Putamen (tissue), 1 donor: ENCODE measurements around the gene IFNG.
"Not testable (repeated sequence)": the region's sequence is repeated elsewhere in the genome, so short reads cannot be mapped to it uniquely, and the experiment has no call there.

Experiments
- DNase-seq: peaks from one replicate; pipeline ENCODE4 v3.0.0-alpha.2; 2016; ENCODE audit warnings: low spot score

Gene IFNG

DNA sequence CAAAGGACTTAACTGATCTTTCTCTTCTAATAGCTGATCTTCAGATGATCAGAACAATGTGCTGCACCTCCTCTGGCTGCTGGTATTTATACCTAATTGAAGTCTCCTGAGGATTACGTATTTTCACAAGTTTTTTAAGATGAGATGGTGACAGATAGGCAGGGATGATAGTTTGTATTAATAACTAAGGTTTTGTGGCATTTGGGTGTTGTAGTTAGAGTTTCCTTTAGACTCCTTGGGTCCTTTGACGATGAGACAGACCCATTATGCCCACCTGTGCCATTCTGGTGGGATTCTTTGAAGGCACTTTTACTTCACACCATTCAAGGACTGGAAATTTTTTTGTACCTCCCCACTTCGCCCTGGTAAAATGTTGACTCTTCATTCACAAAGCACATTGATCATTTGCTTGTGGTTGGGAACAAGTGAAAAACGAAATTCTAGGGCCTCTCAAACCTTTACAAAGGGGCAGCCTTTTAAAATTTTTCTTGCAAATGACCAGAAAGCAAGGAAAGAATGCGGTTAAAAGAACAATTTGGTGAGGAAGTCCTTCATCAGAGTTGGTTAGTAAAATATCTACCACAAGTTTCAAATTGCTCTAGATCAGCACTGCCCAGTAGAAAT is at the start of gene IFNG:
TSS of gene IFNG (minus strand) at position 60 of the 624 bp plus-strand sequence. CDS start 125 bp downstream, outside the sequence.
- DNase-seq = no peak

DNA sequence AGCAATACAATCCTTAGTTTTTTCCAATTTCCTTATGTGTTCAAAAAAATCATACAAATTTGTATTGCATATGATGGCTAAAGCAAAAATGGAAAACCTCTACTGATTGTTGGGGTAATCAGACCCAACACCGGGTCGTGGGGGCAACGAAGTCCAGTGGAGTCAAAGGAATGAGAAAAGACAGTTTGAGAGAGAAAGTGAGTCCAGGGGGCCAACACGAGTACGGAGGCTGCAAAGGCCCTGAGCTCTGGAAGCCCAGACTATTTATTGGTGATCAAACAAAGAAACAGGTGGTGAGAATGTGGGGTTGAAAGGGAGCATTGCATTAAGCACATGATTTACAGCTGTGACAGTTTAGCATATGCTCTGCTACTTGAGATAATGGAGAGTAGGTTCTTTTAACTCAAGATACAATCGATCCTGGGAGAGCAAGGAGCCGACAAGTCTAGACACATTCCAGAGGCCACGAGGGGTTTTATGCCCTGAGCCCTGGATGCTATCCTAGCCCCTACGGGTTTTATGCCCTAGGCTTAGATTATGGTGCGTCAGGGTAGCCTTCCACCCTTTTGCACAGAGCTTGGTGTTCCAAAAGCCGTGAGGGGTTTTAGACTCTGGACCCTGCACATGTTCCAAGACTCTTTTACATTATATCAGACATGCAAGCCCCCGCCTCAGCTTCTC is 49.6 kb upstream of the IFNG start:
- not testable (repeated sequence) for DNase-seq

DNA sequence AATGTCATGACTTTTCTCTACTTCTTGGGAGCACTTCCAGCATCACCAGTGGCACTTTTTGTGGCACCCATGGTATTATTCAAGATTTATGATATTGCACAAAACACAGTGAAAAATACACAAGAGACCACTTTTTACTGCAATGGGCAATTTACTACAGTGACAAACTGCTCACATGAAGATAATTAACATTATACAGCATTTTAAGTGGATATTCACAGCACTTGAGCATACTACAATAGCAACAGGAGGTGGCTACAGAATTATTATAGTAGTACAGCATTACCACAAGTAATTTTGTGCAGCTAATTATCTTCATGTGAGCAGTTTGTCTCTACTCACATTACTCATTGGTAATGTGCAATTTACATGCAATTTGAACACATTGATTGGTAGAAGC is 47.7 kb upstream of the IFNG start:
- DNase-seq = no peak

DNA sequence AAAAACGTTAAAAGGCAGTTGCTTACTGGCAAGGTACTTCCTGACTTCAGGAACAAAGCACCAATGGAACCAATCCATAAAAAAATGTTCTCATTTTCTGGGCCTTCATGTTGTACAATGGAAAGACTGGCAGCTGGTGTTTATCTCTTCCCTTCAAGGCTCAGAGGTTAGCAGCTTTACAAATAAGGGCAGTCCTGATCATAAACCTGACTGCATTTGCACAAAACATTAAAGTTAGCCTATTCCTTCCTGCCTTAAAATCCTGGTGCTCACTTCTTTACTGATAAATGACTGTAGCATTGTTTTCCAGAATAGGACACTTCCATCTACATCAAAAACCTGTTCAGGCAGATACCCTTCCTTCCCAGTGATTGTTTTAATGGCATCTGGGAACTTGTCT is 46.9 kb upstream of the IFNG start:
- no peak for DNase-seq

DNA sequence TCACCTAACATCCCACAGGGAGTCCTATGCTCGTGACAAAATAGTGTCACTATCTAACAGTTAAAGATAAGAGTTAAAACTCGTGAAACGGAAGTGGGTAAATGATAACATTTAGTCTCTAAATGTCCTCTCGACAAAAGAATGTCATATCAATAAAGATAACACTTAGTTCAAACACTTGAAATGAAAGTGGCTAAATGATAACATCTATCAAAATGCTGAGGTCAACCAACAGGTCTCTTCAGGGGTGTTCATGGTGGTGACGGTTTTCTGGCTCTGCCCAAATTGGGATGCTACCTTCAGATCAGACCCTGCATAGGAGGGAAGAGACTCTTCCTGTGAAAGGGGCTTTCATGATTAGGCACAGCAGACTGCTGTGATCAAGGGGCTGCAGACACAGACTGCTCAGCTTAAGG is 43.9 kb upstream of the IFNG start:
- DNase-seq = no peak

DNA sequence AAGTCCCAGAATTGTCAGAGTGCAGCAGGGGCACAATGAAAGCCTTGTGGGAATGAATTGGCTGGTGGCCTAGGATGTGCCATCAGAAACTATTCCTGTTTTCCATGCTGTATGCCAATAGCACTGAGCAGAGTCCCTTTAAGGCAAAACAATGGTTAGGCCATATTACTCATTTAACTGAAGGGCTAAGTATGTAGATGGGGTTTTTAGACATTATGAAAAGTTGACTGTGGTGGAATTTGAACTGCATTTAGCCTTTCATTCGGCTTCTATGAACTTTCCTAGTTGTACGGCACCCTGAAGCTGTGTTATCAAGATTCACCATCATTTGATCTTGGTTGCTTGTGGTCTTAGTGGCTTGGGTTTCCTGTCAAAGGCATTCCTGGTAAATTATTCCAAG is 41.3 kb upstream of the IFNG start:
- no peak for DNase-seq

DNA sequence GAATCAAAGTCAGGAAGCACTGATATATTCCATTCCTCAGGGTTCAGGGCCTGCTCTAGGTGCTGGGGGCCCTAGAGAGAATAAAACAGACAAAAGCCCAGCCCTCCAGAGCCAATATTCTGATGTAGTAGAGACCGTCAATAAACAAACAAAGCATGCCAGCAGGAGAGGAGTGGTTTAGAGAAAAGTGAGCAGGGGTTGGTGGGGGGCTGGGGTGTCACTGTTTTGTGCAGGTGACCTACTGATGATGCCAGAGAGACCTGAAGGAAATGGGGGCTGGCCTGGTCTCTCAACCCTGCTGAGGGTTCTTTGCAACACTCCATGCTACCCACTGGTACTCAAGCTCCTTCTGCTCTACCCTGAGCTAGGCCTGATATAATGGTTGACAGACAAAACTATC is 39.6 kb upstream of the IFNG start:
- no peak for DNase-seq

DNA sequence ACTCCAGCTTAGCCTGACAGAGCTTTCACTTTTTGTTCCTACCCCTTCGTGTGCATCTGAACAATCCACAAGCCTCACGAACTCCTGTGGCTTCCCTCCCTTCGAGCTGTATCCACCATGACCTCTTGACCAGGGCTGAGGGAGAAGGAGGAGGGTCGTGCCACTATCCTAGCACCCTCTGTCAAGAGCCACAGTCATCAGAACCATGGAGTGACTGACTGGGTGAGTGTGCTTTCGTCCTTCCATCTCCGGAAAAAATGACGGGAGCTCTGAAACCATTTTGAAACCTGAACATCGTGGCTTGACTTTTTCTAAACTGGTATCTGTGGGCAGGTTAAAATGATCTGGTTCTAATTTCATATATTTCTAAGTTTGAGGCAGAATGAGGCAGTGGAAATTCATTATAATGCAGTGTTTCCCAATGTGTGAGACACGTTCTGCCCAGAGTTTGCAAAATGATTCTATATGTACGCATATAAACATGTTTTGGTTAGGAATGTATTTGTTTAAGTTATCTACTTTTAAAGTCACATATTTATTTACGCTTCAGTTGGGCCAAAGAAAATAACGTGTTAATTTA is 39.1 kb upstream of the IFNG start:
- no peak for DNase-seq

DNA sequence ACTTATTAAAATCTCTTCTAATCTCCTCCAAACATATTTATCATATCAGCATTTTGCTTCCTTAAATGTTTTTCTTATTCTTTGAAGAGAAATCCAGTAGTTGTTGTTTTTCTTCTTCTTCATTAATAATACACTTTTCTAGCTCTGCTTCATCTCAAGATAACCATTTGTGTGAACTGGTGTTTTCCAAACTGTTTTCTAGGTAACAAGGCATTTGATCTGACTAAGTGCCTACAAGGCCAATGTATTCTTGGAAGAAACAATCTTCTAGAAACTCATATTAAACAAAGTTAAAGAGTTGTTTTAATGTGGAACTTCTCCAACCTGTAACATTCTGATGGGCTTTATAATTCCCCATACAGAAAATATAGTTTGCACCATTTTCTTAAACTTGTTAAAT is 30.8 kb upstream of the IFNG start:
- no peak for DNase-seq

DNA sequence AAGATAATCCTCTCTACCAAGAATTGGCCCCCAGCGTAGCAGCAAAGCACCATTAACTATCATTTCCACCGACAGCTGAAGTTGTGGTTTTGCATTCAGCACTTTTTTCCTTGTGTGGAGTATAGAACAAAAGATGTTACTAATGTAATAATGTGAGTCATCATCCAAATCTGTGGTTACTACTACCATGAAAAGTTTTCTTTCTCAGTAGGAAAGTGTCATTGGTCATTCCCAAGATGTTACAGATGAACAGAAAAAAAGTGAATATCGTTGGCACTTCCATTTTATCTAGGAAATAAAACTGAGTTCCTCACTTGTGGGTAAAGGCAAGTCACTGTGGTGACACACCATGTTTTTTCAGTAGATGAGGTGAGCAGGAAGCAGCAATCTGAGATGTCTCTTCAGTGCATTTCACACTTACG is 30.3 kb upstream of the IFNG start:
- no peak for DNase-seq

DNA sequence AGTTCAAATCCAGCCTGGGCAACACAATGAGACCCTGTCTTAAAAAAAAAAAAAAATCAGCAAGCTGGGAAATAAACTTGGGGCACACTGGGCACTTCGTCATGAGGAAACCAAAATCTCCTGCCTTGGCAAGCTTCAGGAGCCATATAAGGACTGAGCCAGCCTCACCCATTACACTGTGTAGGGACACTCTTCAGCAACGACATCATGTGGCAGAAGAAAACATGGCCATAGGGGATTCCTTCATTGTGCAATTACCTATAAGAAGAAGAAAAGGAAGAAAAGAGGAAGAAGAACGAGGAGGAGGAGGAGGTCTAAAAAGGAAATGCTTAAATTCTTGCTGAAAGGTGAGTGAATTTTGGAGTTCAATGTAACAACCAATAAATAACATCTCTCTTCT is 26.1 kb upstream of the IFNG start:
- no peak for DNase-seq

DNA sequence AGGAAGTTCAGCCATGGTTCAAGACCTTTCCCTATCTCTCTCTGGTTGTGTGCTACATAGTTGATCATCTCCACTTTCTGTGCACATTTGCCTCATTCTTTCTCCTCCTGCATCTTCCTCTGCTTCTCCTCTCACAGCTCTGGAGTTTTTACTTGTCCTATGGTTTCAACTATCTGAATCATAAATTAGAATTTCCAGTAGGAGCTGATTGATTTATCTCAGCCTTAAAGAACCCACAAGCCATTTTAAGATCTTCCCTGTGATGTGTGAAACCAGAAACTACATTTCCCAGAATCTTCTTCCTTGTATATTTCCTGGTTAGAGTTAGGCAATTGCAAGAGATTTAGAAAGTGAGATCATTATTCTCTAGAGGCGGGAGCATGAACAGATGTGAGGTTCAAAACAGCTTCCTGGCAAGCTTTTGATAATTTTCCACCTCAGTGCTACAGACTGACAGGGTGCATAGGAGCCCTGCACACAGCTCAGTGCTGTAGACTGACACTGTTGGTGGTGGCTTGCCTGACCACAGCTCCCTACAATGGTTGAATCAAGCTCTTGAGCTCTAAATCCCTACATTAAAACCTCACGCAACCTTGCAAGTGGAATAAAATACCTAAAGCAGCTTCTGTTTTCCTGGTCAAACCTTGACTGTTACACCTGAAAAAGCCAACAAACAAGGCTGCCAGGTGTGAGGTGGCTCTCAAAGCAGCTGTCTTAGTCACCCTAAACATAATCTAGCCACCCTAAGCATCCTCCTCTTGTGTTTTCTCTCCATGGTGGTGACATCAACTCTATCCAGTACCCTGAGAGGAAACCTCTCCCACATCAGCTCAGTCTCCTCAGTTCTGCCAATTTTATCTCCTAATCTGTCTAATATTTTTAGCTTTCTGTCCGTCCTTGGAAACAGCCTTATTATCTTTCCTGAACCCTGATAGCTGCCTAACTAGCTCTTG is 21.5 kb upstream of the IFNG start:
- DNase-seq = no peak

DNA sequence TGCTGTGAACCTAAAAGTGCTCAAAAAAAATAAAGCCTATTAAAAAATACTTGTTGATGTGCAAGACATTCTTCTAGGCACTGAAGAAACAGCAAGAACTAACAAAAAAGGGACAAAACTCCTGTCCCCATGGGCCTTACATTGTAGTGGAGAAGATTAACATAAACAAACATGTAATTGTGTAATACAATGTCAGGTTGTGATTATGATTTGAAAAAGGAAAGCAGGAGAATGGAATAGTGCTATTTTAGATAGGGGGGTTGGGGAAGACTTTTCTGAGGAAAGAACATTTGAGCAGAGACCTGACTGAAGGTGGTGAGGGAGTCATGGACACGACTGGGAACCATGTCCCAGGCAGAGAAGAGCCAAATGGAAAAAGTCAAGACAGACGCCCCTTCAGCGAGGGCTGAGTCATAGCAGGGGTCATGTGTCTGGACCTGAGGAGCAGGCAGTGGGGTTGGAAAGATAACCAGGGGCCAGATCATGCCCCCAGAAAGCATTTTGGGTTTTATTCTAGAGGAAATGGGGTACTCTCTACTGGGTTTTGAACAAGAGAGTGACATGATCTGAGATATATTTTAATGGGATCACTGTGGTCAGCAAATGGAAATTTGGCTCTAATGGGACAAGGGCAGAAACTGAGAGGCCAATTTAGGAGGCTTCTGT is 19.4 kb upstream of the IFNG start:
- DNase-seq = no peak

DNA sequence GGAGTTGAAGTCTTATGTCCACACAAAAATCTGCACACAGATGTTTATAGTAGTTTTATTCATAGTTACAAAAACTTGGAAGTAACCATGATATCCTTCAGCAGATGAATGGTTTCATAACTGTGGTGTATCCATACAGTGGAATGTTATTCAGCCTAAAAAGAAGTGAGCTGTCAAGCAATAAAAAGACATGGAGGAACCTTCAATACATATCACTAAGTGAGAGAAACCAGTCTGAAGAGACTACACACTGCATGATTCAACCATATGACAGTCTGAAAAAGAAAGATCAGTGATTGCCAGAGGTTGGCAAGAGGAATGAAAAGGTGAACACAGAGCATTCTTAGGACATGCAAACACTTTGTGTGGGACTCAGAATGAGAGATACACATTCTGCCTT is 18.6 kb upstream of the IFNG start:
- DNase-seq = no peak

DNA sequence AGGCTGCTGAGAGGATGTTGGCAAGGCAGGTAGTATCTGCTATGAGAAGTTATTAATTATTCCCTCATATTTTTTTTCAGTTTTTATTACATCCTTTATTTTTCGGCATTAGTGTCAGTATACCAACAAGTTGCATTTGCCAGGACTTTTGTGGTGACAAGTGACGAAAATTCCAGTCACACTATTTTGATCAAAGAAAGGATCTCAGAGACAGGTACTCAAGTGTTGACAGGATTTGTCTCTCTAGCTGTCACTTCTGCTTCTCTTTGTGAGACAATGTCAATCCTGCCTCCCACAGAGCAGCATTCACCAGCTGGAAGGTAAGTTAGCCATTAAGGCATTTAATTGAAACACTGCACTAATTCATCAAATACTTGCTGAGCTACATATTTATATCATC is 18.0 kb upstream of the IFNG start:
- no peak for DNase-seq

DNA sequence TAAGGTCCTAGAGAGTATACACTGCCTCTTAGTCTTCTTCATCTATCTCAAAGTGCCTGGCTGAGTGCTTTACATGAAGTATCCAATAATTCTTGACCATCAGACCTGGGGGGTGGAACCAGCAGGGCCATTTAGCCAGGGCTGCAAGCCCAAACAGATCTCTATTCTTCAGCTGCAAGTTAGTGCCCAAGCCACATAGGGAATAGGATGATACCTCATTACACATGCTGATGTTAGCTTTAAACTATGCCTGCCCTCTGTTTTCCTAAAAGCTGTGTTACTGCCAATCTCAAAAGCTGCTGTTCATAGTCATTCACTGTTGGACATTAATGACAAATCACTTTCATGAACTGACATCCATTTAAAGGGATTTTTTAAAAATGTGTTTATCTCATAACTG is 16.7 kb upstream of the IFNG start:
- DNase-seq = no peak

DNA sequence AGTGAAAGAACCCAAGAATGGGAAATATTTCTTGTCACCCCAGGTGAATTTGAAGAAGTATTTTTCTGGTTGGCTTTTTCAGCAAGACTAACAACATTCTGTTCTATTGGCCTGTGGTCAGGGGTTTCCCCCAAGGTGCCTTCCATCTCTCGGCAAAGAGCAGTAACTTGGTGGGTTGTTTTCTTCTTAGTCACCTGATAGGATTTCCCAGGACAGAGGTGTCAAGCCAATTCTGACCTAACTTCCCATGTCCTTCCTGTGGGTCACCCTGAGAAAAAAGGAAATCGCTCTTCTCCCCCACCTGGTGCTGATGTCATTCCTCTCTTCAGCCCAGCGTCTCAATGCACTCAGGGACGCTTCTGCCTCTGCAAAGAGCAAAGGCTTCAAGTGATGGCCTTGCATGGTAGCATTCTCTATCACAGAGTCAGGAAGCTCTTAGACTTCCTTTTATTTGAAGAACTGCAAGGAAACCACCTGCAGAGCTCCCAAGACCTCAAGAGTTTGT is 16.1 kb upstream of the IFNG start:
- DNase-seq = no peak

DNA sequence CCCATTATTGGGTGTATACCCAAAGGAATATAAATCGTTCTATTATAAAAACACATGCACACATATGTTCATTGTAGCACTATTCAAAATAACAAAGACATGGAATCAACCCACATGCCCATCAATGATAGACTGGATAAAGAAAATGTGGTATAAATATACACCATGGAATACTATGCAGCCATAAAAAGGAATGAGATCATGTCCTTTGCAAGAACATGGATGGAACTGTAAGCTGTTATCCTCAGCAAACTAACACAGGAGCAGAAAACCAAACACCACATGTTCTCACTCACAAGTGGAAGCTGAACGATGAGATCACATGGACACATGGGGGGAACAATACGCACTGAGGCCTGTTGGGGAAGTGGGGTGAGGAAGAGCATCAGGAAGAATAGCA is 15.2 kb upstream of the IFNG start:
- not testable (repeated sequence) for DNase-seq

DNA sequence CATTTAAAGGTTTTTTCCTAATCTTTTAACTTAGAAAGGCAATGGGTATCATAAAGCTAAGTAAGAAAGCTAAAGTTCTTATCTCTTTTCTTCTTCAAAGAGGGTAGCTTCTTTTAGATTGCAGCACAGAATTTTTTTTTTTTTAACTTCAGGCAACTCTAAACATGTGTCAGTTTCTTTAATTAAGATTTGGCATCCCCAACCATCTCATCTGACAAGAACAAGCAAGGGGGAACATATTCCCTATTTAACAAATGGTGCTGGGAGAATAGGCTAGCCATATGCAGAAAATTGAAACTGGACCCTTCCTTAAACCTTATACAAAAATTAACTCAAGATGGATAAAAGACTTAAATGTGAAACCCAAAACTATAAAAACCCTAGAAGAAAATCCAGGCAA is 14.3 kb upstream of the IFNG start:
- DNase-seq = no peak

DNA sequence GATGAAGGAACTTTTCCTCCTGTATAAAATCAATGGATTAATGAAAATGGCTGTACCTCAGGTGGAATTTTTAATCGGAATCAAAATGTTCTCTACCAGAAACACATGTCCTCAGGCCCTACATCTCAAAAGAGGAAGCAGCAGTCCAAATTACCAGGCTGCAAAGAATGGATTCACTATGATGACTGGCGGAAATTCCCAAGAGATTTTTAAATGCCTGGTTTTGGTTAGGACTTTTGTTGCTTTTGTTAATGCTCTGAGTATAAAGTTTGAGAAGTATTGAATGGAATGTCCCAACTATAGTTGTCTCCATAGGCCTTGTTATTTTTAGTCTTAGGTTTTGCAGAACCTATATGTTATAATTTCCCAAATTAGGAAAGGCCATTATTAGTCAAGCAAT is 11.2 kb upstream of the IFNG start:
- no peak for DNase-seq

DNA sequence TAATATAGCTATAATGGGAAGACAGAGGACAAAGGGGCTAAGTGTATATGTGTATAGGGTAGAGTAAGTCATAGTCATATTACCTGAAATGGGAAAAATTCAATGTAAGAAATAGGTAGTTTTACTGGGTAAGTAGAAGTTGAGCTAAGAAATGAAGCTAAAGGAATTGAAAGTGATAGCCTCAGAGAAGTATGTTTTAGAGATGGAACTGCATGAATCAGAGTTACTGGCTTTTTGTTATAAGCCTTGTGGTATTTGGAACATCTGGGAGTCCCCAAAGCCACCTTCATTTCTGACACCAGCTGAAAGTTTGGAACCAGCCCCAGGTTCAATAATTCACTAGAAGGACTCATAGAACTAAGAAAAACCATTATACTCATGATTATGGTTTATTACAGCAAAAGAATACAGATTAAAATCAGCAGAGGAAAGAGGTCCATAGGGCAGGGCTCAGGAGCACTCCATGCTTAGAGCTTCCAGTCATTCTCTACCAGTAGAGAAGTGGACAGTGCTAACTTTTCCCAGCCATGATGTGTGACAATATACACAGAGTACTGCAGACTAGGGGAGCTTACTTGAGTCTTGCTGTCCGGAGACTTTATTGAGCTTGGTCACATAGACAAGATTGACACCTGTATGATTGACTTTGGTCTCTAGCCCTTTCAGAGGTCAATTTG is 9.8 kb upstream of the IFNG start:
- no peak for DNase-seq
